Skin of body (tissue), 2 donors: ENCODE results near the gene CDH2. TPM values are rescaled to one million over a fixed set of nuclear protein-coding genes. Genes with fewer than 3 reads are reported as not detected.

ENCODE experiments used
- DNase-seq: peaks from one replicate; lab custom pipeline; 2025; lab: John Stamatoyannopoulos, UW
- total RNA-seq: library from RNA; depleted of rRNA; stranded (reverse); fragments of >200 nt; gene quantifications from one replicate; pipeline ENCODE4 v1.2.3, GENCODE V29; 2014

CDH2 gene
- total RNA-seq, 1 donor from 2014 or later, result 5.4 TPM

GRCh38 chr18:28127763-28128658, 48.9 kb downstream of the CDH2 start:
- no peak for DNase-seq

GRCh38 chr18:28127228-28127627, 49.7 kb downstream of the CDH2 start:
- DNase-seq, result no peak

GRCh38 chr18:28126768-28127167, 50.2 kb downstream of the CDH2 start:
- DNase-seq, result no peak

GRCh38 chr18:28125051-28125450, 51.9 kb downstream of the CDH2 start:
- no peak for DNase-seq

DNA sequence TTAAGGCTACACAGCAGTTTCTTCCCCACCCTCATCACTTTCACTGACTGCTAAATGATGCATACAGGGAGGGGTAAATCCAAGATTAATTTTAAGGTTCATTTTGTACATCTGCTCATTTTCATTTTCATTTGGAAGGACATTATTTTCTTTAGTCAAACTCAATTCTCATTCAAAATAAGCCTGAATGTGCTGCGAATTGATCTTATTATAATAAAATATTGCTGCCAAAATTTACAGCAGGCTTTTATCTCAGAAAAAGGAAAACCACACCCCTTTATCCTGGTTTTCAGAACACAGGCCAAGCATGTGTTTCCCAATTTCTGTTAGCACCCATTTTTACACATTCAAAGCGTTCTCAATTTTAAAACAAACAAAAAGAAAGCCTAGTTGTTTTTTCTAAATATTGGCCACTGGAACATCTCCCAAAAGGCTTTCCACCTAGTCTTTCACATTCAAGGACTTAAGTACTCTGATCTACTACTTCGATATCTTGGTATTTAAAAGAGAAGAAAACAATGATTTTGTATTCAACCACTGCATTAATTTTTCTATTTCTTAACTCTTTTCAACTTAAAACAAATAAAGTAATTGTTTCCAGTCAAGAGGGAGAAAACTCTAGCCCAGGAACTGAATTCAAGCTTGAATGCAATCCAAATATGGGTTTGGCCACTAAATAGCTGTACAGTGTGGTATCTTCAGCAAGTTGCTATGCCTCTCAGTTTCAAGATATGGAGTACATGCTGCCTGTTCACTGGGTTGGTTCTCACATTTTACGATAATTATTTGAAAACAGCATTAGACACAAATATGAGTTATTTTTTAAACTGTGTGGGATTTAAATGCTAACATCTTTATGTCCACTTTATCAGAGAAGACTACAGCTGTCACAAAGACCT, 52.5 kb downstream of the CDH2 start:
- no peak for DNase-seq

DNA sequence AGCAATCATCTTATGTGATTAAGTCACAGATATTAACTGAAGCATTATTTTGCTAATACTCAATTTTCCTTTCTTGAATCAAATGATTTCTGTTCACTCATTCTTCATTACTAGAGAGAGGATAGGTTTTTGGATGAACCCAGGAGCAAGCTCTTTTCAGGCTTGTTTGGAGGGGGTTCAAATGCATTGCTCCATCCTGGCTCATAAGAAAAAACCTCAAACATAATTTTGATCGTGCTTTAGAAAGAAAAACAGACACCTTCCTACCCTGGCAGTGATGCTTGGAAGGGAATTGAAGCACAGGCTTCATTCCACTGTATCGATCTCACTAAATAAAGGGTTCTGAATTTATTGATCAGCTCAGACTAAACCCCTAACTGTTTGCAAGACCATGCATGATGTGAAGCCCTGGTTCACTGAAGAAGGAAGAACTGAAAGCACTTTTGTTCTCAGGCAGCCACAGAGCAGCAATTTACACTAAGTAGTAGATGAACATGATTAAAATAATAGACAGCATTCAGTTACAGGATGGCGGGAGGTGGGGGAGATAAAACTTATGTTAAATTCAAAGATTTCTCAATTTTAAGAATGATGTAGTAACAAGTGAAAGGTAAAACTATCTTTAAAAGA, 53.4 kb downstream of the CDH2 start:
- DNase-seq, result no peak

GRCh38 chr18:28120828-28121515, 56.0 kb downstream of the CDH2 start:
- DNase-seq, result no peak

GRCh38 chr18:28116461-28116860, 60.5 kb downstream of the CDH2 start:
- no peak for DNase-seq

DNA sequence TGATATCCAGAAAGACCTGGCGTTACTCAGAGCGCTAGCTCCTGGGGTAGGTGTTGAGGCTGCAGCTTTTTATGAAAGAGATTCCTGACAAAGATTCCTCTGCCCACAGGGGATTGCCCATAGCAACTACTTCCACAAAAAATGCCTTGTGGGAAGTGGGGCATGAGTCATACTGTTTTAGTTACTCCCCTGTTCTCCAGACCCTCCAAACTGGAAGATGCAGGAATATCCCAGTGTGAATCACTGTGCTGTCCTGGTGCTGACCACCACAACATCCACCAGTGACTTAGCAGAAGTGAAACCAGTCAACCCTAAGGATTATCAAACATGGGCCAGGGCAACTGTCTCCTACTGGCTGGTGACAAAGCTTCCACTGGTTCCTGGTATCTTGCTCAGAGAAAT, 61.8 kb downstream of the CDH2 start:
- no peak for DNase-seq

DNA sequence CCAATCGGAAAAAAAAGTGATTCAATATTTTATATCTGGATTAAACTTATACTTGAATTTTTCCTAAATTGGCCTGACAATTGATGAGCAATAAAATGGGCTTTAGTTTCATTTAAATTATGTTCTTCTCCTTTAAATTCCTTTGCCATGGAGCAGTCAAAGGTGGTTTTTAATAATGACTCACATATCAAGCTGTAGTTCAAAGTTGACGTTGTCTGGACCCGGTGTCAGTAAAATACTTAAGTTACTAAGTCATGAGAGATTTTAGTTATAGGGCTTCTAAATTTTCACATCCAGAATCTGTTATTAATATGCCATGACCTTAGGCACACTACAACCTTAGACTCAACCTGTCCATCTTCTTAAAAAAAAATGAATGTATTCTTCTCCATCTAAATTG, 62.5 kb downstream of the CDH2 start:
- DNase-seq, result no peak

- no peak for DNase-seq
Observed at GRCh38 chr18:28113271-28114029, 63.5 kb downstream of the CDH2 start.

- no peak for DNase-seq
Observed at GRCh38 chr18:28112056-28112470, 64.9 kb downstream of the CDH2 start.

- DNase-seq, result no peak
Observed at GRCh38 chr18:28110924-28111323, 66.0 kb downstream of the CDH2 start.

DNA sequence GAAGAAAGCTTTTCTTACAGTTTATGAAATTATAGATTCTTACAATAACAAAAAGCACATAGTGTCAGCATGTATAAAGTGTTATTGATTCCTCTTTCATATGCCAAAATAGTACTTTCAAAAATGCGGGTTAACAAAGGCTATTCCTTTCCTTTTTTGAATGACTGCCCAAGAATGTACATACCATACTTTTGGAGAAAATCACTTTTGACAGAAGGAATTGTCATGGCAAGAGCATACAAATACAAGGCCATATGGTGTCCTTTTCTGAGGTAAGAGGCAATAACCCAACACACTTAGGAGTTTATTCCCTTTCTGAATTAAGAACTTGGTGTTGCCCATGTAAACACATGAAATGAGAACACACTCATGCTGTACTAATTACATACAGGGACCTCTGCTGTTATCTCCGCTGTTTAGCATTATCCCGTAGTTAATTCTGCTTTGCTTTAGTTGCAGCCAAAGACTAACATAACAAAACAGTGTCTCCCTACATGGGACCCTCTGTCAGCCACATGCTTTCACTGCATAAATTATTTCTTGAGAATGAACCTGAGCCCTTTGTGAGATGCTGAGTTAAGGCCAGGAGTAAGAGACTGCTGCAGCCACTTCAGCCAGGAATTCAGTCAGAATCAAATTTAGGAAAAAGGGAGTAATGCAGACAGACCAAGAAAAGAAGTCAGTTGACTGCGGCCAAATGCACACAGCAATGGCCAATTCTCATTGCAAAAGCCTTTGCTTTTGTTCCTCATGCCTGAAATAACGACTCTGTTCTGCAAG, 67.0 kb downstream of the CDH2 start:
- DNase-seq, result peak; percentile 8

DNA sequence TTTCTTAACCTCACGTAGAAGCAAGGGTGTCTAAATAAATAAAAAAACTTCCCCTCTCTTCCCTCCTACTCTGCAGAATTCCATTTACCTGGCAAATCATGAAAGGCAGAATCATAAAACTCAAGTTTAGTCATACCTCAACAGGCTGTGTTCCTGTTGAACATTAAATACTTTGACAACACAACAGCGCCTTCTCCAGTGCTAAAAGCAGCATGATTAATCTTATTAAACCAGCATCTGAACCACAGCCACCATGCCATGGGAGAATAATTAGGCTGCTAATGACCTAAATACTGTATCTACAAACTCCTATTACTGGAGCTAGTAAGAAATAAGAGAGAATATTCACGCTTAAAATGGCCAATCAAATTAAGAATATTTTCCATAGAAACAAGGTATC, 68.1 kb downstream of the CDH2 start:
- no peak for DNase-seq

DNA sequence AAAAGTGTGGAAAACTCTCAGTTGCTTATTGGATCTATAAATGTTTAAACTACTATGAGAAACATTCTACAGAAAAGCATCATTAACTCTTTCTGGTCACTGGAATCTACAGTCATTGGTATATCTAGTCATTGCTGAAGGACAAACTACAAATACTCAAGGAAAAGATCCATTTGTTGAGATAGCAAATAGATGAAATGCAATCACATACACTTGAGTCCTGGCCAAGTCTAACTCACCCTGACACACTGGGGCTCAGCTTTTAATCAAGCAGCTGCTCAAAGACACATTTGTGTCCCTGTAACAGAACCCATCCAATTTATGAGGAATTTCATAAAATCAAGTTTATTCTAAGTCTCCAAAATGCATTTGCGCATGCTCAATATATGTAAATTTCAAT, 68.7 kb downstream of the CDH2 start:
- DNase-seq, result no peak

DNA sequence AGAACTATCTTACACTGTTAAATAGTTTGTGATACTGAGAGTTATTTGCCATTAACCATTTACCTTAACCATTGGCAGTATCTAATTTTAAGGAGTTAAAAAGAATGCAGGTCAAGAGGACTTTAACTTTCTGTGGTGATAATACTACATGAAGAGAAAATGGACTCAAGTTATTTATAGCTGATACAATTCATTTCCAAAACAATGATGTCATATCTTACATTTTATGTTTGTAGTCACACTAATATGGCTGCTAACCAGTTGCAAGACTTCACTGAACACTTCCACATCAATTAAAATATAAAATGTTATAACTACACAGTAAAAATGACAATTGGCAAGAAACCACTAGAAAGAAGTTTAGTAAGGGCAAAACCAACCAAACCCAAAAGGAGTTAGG, 77.7 kb downstream of the CDH2 start:
- no peak for DNase-seq

- no peak for DNase-seq
Observed at GRCh38 chr18:28095631-28096030, 81.3 kb downstream of the CDH2 start.

GRCh38 chr18:28095041-28095440, 81.9 kb downstream of the CDH2 start:
- no peak for DNase-seq

DNA sequence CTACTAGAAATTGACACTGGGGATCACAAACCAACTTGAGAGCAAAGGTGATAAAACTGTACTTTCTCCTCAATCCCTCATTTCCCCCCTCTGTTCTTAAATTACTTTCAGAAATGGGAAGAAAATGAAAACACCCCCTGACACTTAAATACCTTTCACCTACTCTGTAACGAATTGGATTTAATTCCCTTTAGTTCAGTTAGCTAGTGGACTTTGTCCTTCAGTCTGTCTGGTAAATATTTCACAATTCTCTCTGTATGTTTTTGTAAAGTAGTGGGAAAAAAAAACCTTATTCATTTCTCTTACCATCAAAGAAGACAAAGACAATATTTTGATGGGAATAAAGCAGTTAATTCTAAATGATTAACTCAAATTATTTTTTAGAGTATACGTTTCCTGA, 85.7 kb downstream of the CDH2 start:
- no peak for DNase-seq
